ENCODE measurements around the gene NOLC1. TPM values are rescaled to one million over a fixed set of nuclear protein-coding genes. Genes with fewer than 3 reads are reported as not detected.

The NOLC1 gene
- total RNA-seq, 1 donor from 2014 or later, result 33.3 TPM

GRCh38 chr10:102154466-102155116 is 2.4 kb downstream of the NOLC1 start:
- no peak for DNase-seq (ENCODE audit: low spot score in 2 of 2)
- H3K4me1 ChIP-seq, result peaks cover 8 to 16% of the 10 kb centered on the region in 2 donors

GRCh38 chr10:102157224-102157623 is 5.0 kb downstream of the NOLC1 start:
- H3K36me3 ChIP-seq, result peaks cover 56 to 65% of the 10 kb centered on the region in 2 donors
- no peak for TF ChIP-seq CTCF (IDR thresholded peaks at IDR 0.05)

More at GRCh38 chr10:102154466-102155116, 2.4 kb downstream of the NOLC1 start:
- peaks cover 40 to 54% of the 10 kb centered on the region in 2 donors for H3K36me3 ChIP-seq
- intact Hi-C loops (cut with DNase I), result loop anchor here (5.0 kb wide), 1 partner anchor 37 kb away; no protein-coding TSS in a partner anchor
- H3K27ac ChIP-seq, result no peak overlapping the region
- no peaks in the 10 kb centered on the region for H3K27me3 ChIP-seq
- no peak for TF ChIP-seq CTCF (IDR thresholded peaks at IDR 0.05)
- H3K4me3 ChIP-seq, result no peak overlapping the region
- H3K9me3 ChIP-seq, result no peaks in the 10 kb centered on the region

GRCh38 chr10:102159051-102159597 is 6.9 kb downstream of the NOLC1 start:
- intact Hi-C loops (cut with DNase I), result no loop called here
- Histone ChIP-seq H3K9me3 (no peaks in the 10 kb centered on the region), H3K4me1 (peaks cover 0 to under 1% of the 10 kb centered on the region in 2 donors), H3K4me3 (no peak overlapping the region), H3K36me3 (peaks cover 69 to 84% of the 10 kb centered on the region in 2 donors), H3K27me3 (no peaks in the 10 kb centered on the region), H3K27ac (no peak overlapping the region)
- no peak for DNase-seq (ENCODE audit: low spot score in 2 of 2)
- no peak for TF ChIP-seq CTCF (IDR thresholded peaks at IDR 0.05)

More at GRCh38 chr10:102157224-102157623, 5.0 kb downstream of the NOLC1 start:
- no peak overlapping the region for H3K27ac ChIP-seq
- H3K4me3 ChIP-seq, result no peak overlapping the region
- intact Hi-C loops (cut with DNase I), result no loop called here
- peaks cover 8 to 11% of the 10 kb centered on the region in 2 donors for H3K4me1 ChIP-seq
- no peak for DNase-seq (ENCODE audit: low spot score in 2 of 2)
- H3K9me3 ChIP-seq, result no peaks in the 10 kb centered on the region
- H3K27me3 ChIP-seq, result no peaks in the 10 kb centered on the region

- no peak overlapping the region for H3K4me3 ChIP-seq
- no peak for DNase-seq (ENCODE audit: low spot score in 2 of 2)
- no peak for TF ChIP-seq CTCF (IDR thresholded peaks at IDR 0.05)
- no peaks in the 10 kb centered on the region for H3K9me3 ChIP-seq
- no peaks in the 10 kb centered on the region for H3K4me1 ChIP-seq
- intact Hi-C loops (cut with DNase I), result no loop called here
- no peak overlapping the region for H3K27ac ChIP-seq
- no peaks in the 10 kb centered on the region for H3K27me3 ChIP-seq
- H3K36me3 ChIP-seq, result peaks cover 67 to 86% of the 10 kb centered on the region in 2 donors
Measured at GRCh38 chr10:102159831-102160230, 7.6 kb downstream of the NOLC1 start.

GRCh38 chr10:102163342-102163989 is 11.3 kb downstream of the NOLC1 start:
- H3K27me3 ChIP-seq, result no peaks in the 10 kb centered on the region
- no peak for TF ChIP-seq CTCF (IDR thresholded peaks at IDR 0.05)
- no peaks in the 10 kb centered on the region for H3K9me3 ChIP-seq
- peaks cover 51 to 61% of the 10 kb centered on the region in 2 donors for H3K36me3 ChIP-seq
- DNase-seq (ENCODE audit: low spot score in 2 of 2), result no peak
- no peak overlapping the region for H3K4me3 ChIP-seq
- intact Hi-C loops (cut with DNase I), result no loop called here
- no peaks in the 10 kb centered on the region for H3K4me1 ChIP-seq
- H3K27ac ChIP-seq, result no peak overlapping the region

All from ascending aorta (tissue), 2 donors.